ENCODE measurements around the gene C1orf216.

GRCh38 chr1:35691080-35691479 is 27.6 kb downstream of the C1orf216 start:
- TF ChIP-seq POLR2AphosphoS5 (IDR thresholded peaks at IDR 0.05) = no peak
- TF ChIP-seq CTCF (IDR thresholded peaks at IDR 0.05) = no peak
- TF ChIP-seq POLR2A (IDR thresholded peaks at IDR 0.05) = no peak
- no peak for TF ChIP-seq EP300 (IDR thresholded peaks at IDR 0.05)
